Sigmoid colon (tissue), 4 donors: Measurements from ENCODE around the gene ACVR2B.

ENCODE experiments used
- EP300 ChIP-seq, 4 donors: sonication (generic); formaldehyde crosslinking; IDR thresholded peaks; one replicate each; pipeline ENCODE4 v1.6.1; 2017; ENCODE audit warnings: antibody characterized with exemption in 4 of 4
- POLR2A ChIP-seq, 2 donors: fragments of 450-650 bp; IDR thresholded peaks; one replicate each; pipeline ENCODE4 v1.6.1; 2016; ENCODE audit warnings: antibody characterized with exemption in 2 of 2, mild to moderate bottlenecking in 2 of 2, moderate library complexity in 2 of 2
- POLR2AphosphoS5 ChIP-seq, 4 donors: sonication (generic); formaldehyde crosslinking; IDR thresholded peaks; one replicate each; pipeline ENCODE4 v1.6.1; 2017; ENCODE audit warnings: antibody characterized with exemption in 4 of 4
- TF ChIP-seq, protein P1 (sequence below), 4 experiments: fragments of 450-650 bp in 3 of 4; fragments of 200-600 bp in 1 of 4; IDR thresholded peaks; one replicate each; pipeline ENCODE4 v1.5.1; 2016 to 2019; ENCODE audit warnings: antibody characterized with exemption in 4 of 4, mild to moderate bottlenecking in 3 of 4, moderate library complexity in 2 of 4

DNA sequence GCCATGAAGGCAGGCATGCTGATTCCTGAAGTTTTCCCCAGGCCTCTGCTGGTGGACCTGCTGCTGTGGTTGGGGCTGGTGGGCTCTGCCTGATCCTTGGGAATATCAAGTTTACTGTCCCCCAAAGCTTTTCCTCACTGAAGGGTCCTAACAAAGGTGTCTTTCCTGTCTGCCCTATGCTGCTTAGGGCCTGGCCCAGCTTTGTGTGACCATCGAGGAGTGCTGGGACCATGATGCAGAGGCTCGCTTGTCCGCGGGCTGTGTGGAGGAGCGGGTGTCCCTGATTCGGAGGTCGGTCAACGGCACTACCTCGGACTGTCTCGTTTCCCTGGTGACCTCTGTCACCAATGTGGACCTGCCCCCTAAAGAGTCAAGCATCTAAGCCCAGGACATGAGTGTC lies 29.3 kb downstream of the ACVR2B start:
- TF ChIP-seq, protein P1, sequence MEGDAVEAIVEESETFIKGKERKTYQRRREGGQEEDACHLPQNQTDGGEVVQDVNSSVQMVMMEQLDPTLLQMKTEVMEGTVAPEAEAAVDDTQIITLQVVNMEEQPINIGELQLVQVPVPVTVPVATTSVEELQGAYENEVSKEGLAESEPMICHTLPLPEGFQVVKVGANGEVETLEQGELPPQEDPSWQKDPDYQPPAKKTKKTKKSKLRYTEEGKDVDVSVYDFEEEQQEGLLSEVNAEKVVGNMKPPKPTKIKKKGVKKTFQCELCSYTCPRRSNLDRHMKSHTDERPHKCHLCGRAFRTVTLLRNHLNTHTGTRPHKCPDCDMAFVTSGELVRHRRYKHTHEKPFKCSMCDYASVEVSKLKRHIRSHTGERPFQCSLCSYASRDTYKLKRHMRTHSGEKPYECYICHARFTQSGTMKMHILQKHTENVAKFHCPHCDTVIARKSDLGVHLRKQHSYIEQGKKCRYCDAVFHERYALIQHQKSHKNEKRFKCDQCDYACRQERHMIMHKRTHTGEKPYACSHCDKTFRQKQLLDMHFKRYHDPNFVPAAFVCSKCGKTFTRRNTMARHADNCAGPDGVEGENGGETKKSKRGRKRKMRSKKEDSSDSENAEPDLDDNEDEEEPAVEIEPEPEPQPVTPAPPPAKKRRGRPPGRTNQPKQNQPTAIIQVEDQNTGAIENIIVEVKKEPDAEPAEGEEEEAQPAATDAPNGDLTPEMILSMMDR (IDR thresholded peaks at IDR 0.05): no peak
- TF ChIP-seq POLR2AphosphoS5 (IDR thresholded peaks at IDR 0.05) (no peak), POLR2A (IDR thresholded peaks at IDR 0.05) (no peak), EP300 (IDR thresholded peaks at IDR 0.05) (no peak)
